Liver (tissue), 3 donors: Measurements from ENCODE around the gene ASF1B.

Experiments used
- ATF3 ChIP-seq: IDR thresholded peaks from 2 replicates; pipeline ENCODE4 v1.6.1; 2016; ENCODE audit warnings: antibody characterized with exemption
- CTCF ChIP-seq: fragments of 150-350 bp; IDR thresholded peaks from 2 replicates; pipeline ENCODE4 v1.5.1; 2017; ENCODE audit warnings: improper control_type of control experiment, low read depth, low read length; ENCODE audit not compliant: missing input control
- MAX ChIP-seq: IDR thresholded peaks from 2 replicates; pipeline ENCODE4 v1.6.1; 2016; ENCODE audit warnings: antibody characterized with exemption
- REST ChIP-seq: IDR thresholded peaks from 2 replicates; pipeline ENCODE4 v1.6.1; 2016; ENCODE audit warnings: antibody characterized with exemption, mild to moderate bottlenecking
- TAF1 ChIP-seq: conservative IDR thresholded peaks from 2 replicates; pipeline ENCODE4 v1.6.1; 2016; ENCODE audit warnings: antibody characterized with exemption, mild to moderate bottlenecking
- YY1 ChIP-seq: IDR thresholded peaks from 2 replicates; pipeline ENCODE4 v1.6.1; 2016; ENCODE audit warnings: antibody characterized with exemption, mild to moderate bottlenecking
- ZBTB33 ChIP-seq: IDR thresholded peaks from 2 replicates; pipeline ENCODE4 v1.6.1; 2016; ENCODE audit warnings: antibody characterized with exemption
- donor health status: healthy.
- donor health status: healthy.

GRCh38 chr19:14165990-14166830 lies 29.8 kb upstream of the ASF1B start:
- no peak for TF ChIP-seq MAX
- TF ChIP-seq ZBTB33, result no peak
- TF ChIP-seq CTCF, result no peak
- TF ChIP-seq REST, result no peak
- TF ChIP-seq TAF1, result no peak
- no peak for TF ChIP-seq YY1
- TF ChIP-seq ATF3, result no peak
